PFSK-1 (cell line): Measurements from ENCODE around the gene THSD4.

Experiments
- FOXP2 ChIP-seq: optimal IDR thresholded peaks from 2 replicates; pipeline ENCODE3; 2011; ENCODE audit warnings: borderline replicate concordance, control low read depth, inconsistent platforms; ENCODE audit not compliant: insufficient read depth; ENCODE audit errors: extremely low read length, extremely low read depth
- POLR2AphosphoS5 ChIP-seq: IDR thresholded peaks from 2 replicates; pipeline ENCODE4 v1.6.1; 2012; ENCODE audit warnings: low read depth, mild to moderate bottlenecking, control low read depth, low read length, moderate library complexity
- REST ChIP-seq, 2 experiments: IDR thresholded peaks; 2 replicates each; pipeline versions ENCODE4 v1.6.1 to v1.8.0; 2011 to 2012; ENCODE audit warnings: low read depth in 2 of 2, low read length in 2 of 2, control low read depth in 1 of 2, inconsistent platforms in 1 of 2, mild to moderate bottlenecking in 1 of 2, moderate library complexity in 1 of 2; ENCODE audit not compliant: insufficient read depth in 1 of 2
- SIN3A ChIP-seq: IDR thresholded peaks from 2 replicates; pipeline ENCODE4 v1.6.1; 2012; ENCODE audit warnings: mild to moderate bottlenecking, low read length, moderate library complexity, borderline replicate concordance; ENCODE audit not compliant: insufficient read depth
- TAF1 ChIP-seq: IDR thresholded peaks from 2 replicates; pipeline ENCODE4 v1.6.1; 2012; ENCODE audit warnings: low read length, control low read depth, borderline replicate concordance; ENCODE audit not compliant: insufficient read depth

THSD4 gene

DNA sequence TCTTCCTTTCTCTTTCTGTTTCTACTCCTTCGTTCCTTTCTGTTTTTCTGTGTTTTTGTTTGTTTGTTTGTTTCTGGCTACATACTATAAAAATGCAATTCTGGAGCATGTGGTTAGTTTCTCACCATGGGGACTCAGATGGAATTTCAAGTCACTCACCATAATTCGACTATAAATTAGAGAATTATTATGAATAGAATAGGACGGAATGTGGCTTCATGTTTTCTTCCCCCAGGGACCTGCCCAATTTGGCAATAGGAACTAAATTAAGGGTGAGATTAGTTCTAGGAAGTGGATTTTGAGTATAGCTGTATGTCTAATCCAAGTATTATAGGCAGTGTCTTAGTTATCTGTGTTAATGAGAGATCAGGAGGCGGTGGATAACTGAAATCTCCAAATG lies 96.9 kb downstream of the THSD4 start:
- TF ChIP-seq POLR2AphosphoS5 (no peak), REST (IDR thresholded peaks at IDR 0.05; ENCODE audit: insufficient read depth in 1 of 2, low read depth in 2 of 2, low read length in 2 of 2) (no peak), FOXP2 (no peak), SIN3A (no peak), TAF1 (no peak)

GRCh38 chr15:71215126-71215894 lies 100.0 kb downstream of the THSD4 start:
- TF ChIP-seq TAF1 (no peak), POLR2AphosphoS5 (no peak), SIN3A (no peak), FOXP2 (no peak), REST (IDR thresholded peaks at IDR 0.05; ENCODE audit: insufficient read depth in 1 of 2, low read depth in 2 of 2, low read length in 2 of 2) (no peak)

DNA sequence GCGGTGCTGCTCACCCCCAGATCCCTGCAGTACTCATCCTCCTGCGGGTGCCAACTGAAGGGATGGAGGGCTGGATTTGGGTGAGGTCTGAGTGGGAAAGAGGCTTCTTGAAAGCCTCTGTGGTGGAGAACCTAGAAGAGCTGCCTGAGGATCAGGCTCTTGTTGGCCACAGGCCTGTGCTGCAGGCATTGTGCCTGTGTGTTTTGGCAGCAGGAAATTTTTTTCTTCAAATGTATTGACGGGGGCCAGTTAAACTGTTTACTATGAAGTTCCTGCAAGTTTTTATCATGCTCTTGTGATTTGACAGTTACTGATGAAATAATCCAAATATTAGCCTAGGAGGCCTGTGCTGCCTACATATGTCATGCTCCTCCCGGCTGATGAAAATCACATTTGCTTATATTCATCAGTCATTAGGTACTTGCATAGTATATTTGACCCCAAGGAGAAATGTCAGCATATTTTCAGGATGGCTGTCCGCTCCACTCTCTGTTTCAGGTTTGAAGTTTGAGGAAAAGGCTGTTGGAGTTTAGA lies 103.1 kb downstream of the THSD4 start:
- TF ChIP-seq POLR2AphosphoS5 (no peak), FOXP2 (no peak), REST (IDR thresholded peaks at IDR 0.05; ENCODE audit: insufficient read depth in 1 of 2, low read depth in 2 of 2, low read length in 2 of 2) (no peak), SIN3A (no peak), TAF1 (no peak)

- TF ChIP-seq TAF1 (no peak), SIN3A (no peak), REST (IDR thresholded peaks at IDR 0.05; ENCODE audit: insufficient read depth in 1 of 2, low read depth in 2 of 2, low read length in 2 of 2) (no peak), FOXP2 (no peak), POLR2AphosphoS5 (no peak)
Observed at GRCh38 chr15:71219101-71219500, 103.8 kb downstream of the THSD4 start.
